AG10803 (cell line): ENCODE data around the gene FARP1.
A peak's percentile ranks its signal among the peaks of the same experiment; 100 is the strongest.

Source experiments
- DNase-seq: peaks from one replicate; pipeline ENCODE4 v3.0.0; 2010; ENCODE audit warnings: low read depth
- H3K4me3 ChIP-seq: 2 replicates; pipeline ENCODE4 v1.5.1; 2011; ENCODE audit warnings: mild to moderate bottlenecking, low read length, control low read depth
- TF ChIP-seq, protein P1 (sequence below): conservative IDR thresholded peaks from 2 replicates; pipeline ENCODE4 v1.5.1; 2011; ENCODE audit warnings: mild to moderate bottlenecking, low read length, control low read depth, inconsistent platforms

Gene FARP1

GRCh38 chr13:98466634-98467236 is 323.8 kb downstream of the FARP1 start:
- TF ChIP-seq, protein P1, sequence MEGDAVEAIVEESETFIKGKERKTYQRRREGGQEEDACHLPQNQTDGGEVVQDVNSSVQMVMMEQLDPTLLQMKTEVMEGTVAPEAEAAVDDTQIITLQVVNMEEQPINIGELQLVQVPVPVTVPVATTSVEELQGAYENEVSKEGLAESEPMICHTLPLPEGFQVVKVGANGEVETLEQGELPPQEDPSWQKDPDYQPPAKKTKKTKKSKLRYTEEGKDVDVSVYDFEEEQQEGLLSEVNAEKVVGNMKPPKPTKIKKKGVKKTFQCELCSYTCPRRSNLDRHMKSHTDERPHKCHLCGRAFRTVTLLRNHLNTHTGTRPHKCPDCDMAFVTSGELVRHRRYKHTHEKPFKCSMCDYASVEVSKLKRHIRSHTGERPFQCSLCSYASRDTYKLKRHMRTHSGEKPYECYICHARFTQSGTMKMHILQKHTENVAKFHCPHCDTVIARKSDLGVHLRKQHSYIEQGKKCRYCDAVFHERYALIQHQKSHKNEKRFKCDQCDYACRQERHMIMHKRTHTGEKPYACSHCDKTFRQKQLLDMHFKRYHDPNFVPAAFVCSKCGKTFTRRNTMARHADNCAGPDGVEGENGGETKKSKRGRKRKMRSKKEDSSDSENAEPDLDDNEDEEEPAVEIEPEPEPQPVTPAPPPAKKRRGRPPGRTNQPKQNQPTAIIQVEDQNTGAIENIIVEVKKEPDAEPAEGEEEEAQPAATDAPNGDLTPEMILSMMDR: peak; percentile 73
- DNase-seq: peak; percentile 45
- H3K4me3 ChIP-seq: no peak overlapping the region

DNA sequence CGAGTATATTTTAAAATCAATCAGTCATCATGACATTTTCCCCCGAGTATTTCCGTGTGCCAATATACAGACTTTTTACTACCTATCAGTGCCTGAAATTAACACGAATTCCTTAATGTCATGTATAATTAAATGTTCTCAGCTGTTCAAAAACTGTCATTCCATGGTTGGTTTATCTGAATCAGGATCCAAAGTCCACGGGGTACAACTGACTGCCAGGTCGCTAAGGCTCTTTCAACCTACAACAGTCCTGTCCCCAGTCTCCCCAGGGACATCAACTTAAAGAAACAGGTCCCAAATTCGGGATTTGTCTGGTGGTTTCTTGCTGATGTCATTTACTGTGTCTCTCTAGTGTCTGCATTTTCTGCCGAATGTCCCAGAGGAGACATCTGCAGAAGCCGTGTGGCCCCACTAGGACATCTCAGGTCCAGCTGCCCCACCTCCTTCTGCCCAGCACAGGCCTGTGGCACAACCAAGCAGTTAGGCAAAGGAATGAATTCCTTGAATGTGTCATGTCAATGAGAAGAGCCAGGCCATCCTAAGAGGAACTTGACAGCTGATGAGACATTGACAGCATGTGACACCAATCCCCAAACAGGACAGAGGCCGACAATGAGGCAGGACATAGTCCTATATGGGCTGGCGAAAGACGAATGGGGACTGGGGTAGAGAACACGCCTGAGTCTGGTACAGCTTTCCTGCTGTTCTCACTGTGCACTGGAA is 324.5 kb downstream of the FARP1 start:
- DNase-seq: no peak
- TF ChIP-seq, protein P1: no peak
- H3K4me3 ChIP-seq: no peak overlapping the region

DNA sequence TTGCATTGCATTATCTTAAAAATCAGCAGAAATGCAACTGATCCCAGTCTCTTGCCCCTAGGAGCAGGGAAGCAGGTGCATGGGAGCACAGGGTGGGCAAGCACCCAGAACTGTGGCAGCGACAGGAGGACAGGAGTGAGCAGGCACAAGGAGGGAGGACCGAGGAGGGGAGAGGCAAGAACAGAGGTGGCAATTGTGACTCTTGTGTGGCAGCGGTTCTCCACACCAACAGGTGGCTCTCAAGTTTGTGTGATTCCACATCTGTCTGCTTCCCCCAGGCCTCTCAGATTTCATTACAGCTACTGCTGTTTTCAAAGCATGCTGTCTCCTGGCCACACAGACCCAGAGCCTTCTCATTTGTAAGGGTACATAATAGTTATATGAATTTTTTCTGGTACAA is 325.5 kb downstream of the FARP1 start:
- no peak overlapping the region for H3K4me3 ChIP-seq
- TF ChIP-seq, protein P1: no peak
- no peak for DNase-seq

GRCh38 chr13:98468929-98469328 is 326.0 kb downstream of the FARP1 start:
- no peak overlapping the region for H3K4me3 ChIP-seq
- DNase-seq: no peak
- TF ChIP-seq, protein P1: no peak

DNA sequence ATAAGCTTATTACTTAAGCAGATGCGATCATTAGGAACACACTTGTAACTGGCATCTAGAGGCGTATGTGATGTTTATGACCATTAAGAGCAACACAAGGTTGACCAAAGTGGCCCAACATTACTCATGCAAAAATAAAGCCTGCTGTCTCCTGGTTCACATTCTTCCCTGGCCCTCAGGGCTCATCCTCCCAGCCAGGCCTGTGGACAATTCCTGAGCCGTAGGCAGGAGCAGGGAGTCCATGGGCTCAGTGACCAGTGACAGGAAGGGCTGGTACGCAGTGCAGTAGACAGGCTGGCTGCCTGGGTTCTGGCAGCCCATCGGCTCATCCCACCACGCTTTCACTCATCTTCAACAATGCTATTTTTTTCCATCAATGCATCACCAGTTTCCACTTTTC is 328.0 kb downstream of the FARP1 start:
- H3K4me3 ChIP-seq: no peak overlapping the region
- DNase-seq: no peak
- TF ChIP-seq, protein P1: no peak

GRCh38 chr13:98471934-98472333 is 329.0 kb downstream of the FARP1 start:
- no peak overlapping the region for H3K4me3 ChIP-seq
- DNase-seq: no peak
- TF ChIP-seq, protein P1: no peak
